Lung microvascular endothelial cell (primary cell): ENCODE data around the gene NGEF. TPM values are rescaled to one million over a fixed set of nuclear protein-coding genes. Genes with fewer than 3 reads are reported as not detected.
A peak's percentile ranks its signal among the peaks of the same experiment; 100 is the strongest.

ENCODE experiments used
- DNase-seq, 2 donors: peaks; one replicate each; pipeline versions ENCODE4 v3.0.0 to v3.0.0-alpha.2; 2010; ENCODE audit warnings: low read depth in 2 of 2
- total RNA-seq: library from RNA; depleted of rRNA; stranded (reverse); fragments of >200 nt; gene quantifications from 2 replicates; pipeline ENCODE4 v1.2.1, GENCODE V29; 2014

The NGEF gene
- total RNA-seq, 1 donor from 2014 or later: not detected

DNA sequence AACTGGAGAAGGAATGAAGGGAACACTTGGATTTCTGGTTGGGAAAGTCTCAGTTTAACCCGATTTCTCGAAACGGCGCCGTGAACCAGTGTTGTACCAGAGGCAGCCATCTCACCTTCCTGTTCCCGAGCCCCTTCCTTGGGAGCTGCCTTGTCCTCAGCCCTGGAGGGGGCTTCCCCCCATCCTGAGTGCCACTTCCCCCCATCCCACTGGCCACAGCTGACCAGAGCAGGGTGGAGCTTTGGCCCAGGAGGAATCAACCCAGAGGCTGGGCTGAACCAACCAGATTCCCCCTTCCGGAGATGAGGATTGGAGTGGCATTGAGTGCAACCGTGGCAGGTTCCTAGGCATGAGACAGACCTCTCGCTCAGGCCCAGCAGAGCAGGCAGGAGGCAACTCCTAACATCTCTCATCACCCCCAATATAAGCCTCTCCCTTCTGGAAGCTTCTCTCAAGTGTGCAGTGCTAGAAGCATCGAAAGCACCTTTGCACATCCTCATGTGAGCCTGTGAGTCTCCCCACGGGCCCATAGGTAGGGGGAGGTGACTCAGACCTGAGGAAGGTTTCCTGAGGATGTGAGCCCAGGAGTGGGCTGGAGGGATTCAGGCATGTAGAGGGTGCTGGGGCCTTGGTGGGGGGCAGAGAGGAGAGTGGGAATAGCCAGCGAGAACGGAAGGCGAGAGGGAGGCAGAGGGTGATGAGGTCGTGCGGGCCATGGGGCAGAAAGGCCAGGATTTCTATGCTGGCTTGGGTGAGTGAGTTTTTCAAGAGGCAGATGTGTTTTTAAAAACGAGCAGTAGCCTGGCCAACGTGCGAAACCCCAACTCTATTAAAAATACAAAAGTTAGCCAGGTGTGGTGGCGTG, 11.9 kb downstream of the NGEF start:
- no peak for DNase-seq

- no peak for DNase-seq
Measured at GRCh38 chr2:232999354-232999753, 13.7 kb downstream of the NGEF start.

DNA sequence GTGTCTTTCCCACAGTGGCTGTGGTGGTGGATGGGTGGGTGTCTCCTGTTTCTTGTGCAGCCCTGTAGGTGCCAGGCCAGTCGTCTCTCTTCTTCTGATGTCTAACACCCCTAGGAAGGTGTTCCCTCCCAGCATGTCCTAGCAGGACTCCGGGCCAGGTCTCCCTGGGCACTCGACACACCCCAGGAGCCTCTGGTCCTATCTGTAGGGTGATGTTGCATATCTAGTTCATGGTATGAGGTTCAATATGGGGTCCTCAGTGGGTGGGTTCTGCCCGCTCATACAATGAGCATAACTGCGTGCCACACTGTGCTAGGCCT, 14.4 kb downstream of the NGEF start:
- no peak for DNase-seq

GRCh38 chr2:232997749-232998665, 15.0 kb downstream of the NGEF start:
- no peak for DNase-seq

DNA sequence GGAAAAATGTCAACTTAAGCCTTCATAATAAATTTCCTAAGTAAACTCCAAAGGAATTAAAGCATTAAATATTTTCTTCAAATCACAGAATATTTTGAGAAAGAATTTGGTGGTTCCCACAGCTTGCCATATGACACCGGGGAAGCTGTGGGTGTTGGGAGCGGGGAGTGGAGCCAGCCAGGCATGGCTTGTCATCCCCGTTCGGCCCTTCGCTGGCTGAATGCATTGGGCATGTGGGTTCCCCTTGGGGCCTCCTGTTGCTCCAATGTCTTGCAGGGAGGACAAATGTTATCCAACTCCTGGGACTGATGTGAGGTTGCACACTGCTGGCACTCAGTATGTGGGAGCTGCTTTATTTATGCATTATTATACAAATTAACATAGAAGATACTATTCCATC, 18.6 kb downstream of the NGEF start:
- no peak for DNase-seq

DNA sequence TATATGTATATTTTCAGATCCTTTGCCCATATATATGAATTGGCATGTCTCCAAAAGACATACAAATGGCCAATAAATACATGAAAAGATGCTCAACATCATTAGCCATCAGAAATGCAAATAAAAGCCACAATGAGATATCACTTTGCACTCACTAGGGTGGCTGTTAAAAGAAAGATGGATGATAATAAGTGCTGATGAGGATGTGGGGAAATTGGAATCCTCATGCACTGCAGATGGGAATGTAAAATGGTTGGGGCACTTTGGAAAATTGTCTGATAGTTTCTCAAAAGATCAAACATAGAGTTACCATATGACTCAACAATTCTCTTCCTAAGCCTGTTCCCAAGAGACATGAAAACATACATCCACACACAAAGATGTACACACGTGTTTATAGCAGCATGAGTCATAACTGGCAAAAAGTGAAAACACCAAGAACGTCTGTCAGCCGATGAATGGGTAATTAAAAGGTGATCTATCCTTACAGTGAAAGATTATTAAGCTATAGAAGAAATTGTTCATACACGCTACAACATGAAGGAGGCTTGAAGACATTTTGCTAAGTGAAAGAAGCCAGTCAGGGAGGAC, 19.7 kb downstream of the NGEF start:
- DNase-seq: no peak

GRCh38 chr2:232986155-232986554, 26.9 kb downstream of the NGEF start:
- no peak for DNase-seq

GRCh38 chr2:232984451-232985207, 28.4 kb downstream of the NGEF start:
- DNase-seq: no peak

DNA sequence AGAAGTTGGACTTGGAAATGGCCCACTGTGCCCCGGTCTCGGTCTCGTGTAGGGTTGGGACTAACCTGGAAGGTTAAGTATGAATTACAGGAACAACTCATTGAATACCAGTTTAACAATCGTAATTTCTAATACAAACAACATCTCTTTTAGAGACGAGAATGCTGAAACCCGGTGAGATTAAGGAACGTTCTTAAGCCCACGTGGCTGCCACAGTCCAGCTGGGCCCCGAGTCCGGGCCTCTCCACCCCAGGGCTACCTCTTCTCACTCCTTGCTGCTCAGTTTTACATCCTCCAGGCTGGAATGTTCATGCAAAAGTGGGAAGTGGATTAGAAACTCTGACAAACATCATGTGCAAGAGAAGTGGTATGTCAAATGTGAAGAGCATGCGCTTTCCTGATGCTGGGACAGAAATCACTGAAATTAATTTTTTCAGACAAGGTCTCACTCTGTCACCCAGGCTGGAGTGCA, 29.4 kb downstream of the NGEF start:
- no peak for DNase-seq

GRCh38 chr2:232982926-232983668, 30.0 kb downstream of the NGEF start:
- no peak for DNase-seq

DNA sequence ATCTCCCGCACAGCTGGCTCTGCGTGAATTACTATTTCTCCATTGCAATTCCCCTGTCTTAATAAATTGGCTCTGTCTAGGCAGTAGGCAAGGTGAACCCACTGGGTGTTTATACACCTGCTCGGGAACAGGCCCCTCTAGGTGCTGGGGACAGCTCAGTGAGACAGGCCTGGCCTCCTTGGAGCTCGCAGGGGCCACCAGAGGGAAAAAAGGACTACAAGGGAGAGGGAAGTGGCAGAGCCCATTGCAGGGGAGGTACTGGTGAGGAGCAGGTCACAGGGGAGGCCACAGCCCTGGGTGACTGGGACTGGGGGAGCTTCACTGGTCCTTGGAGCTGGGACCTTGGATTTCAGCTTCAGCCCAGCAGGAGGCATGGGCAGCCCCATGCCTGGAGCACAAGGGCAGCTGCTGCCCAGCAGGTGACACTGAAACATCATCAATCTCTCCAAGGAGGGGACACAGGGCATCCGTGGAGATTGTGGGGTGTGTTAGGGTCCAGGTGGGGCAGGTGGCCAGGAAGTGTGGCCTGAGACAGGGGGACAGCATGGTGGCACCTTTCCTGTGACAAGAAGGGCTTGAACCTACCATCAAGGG, 31.2 kb downstream of the NGEF start:
- DNase-seq: no peak

- no peak for DNase-seq
Measured at GRCh38 chr2:232981356-232981755, 31.7 kb downstream of the NGEF start.

DNA sequence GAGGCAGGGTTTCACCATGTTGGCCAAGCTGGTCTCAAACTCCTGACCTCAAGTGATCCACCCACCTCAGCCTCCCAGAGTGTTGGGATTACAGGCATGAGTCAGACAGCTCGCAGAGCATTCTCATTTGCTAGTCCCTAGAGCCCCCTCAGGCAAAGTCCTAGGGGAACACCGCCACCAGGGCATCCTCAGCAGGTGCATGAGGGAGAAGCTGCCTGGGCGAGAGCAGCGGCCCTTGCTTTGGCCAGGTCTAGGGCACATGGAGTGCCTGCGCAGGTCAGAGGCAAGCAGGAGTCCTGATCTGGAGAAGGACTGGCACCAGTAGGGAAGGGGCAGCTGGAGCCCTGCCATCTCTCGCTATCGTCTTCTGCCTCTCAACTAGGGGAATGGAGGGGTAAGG, 32.4 kb downstream of the NGEF start:
- DNase-seq: no peak

DNA sequence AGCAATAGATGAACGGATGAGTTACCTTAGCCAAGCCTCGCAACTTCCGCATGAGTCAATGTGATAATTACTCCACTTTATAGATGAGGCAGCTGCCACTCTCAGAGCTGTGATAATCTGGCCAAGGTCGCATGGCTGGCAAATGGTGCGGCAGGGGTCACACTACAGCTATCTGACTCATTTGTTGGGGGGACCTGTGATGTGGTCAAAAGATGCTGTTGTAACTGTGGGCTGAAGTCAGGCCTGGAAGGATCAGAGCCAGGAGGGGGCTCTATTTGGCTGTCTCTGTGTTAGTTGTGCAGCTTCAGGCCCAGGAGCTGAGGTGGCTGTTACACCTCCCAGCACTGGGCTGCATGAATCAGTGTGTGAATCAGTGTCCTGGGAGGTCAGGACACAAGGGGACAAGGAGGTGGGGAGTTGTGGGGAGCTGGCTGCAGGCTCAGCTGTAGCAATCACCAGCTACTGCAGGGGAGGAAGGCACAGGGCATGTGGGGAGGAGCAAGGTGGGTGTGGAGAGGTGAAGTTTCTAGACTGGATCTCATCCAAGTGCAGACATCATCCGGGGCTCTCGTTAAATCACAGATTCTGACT, 33.1 kb downstream of the NGEF start:
- DNase-seq: peak; percentile 14 to 48

- DNase-seq: no peak
Measured at GRCh38 chr2:232977438-232977971, 35.6 kb downstream of the NGEF start.

DNA sequence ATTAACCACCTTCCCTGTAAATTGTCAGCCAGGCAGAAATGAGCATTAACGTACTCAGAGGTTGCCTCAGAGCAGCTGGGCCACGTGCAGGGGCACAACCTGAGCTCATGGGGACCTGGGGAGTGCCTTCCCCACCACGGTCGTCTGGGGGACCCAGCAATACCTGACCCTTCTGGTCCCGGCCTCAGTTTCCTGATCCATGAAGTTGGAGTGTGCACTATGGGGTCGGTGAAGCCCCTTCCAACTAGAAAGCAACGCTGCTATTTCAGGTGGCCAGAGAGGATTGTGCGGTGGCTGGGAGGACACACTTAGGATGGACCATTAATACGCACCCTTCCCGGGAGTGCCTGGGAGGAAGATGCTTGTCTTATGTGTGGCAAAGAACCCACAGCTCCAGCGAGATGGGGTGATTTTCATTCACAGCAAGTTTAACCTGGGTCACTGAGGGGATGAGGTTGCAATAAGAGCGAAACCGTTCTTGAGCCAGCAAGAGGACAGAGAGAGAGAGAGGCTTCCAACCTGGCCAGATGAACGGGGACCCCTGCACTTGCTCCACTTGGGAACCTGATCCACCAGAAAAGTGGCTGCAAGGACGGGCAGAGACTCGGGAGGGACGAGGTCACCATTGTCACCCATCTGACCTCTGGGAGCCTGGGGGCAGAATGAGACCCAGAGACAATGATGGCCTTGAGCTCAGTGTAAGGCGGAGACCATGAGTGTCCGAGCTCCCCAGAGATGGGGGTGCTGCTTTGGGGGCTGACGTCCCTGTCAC, 36.2 kb downstream of the NGEF start:
- no peak for DNase-seq

- no peak for DNase-seq
Measured at GRCh38 chr2:232976176-232976575, 36.9 kb downstream of the NGEF start.

DNA sequence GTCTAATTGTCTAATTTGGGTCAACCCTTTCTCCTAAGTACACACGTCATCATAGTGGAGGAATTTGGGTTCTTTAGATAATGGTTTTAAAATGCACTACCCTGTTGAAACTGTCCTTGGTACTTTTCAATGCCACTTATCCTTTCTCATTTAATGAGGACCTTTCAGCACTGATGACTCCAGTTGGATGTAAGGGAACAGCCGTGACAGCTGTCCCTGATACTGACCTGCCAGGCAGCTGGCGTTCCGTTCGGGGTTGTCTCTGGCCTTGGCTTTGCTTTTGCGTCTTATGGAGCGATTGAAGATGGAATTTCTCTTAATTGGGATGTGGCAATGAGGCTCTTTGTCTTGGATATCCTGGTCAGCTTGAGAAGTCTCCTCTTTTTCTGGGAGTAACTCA, 38.7 kb downstream of the NGEF start:
- no peak for DNase-seq

DNA sequence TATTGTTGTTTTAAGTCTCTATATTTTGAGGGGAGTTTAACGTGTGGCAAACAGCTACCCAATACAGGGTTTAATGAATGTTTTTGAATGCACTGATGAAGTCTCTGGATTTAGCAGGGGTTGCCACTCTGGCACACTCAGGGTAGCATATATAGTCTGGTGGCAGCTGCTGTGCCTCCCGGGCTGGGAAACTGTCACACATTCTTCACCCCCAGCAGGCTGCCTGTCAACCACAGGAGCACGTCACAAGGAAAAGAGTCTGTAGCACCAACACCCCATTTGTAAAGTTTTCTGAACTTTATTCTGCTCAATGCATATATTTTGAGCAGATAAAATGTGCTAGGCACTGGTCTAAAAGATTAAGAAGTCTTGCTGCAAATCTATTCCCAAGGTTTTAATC, 39.3 kb downstream of the NGEF start:
- DNase-seq: no peak
